ENCODE data around the gene FAH.

- TF ChIP-seq PATZ1 (CRISPR knock-in tag; IDR thresholded peaks at IDR 0.05; ENCODE audit: borderline replicate concordance) (no peak), OSR1 (CRISPR knock-in tag; IDR thresholded peaks at IDR 0.05) (no peak), RARB (CRISPR knock-in tag; IDR thresholded peaks at IDR 0.05) (no peak), CREB5 (CRISPR knock-in tag; IDR thresholded peaks at IDR 0.05; ENCODE audit: low read depth) (no peak), ARNTL (CRISPR knock-in tag; IDR thresholded peaks at IDR 0.05; ENCODE audit: borderline replicate concordance, low read depth) (no peak), ISL1 (CRISPR knock-in tag; IDR thresholded peaks at IDR 0.05) (no peak), ZFP30 (CRISPR knock-in tag; IDR thresholded peaks at IDR 0.05) (no peak), TSHZ2 (CRISPR knock-in tag; IDR thresholded peaks at IDR 0.05) (no peak), CSDC2 (CRISPR knock-in tag; IDR thresholded peaks at IDR 0.05) (no peak), GLIS3 (CRISPR knock-in tag; IDR thresholded peaks at IDR 0.05) (no peak)
These were observed 11.1 kb downstream of the FAH start for GRCh38 chr15:80163897-80164296.
